ENCODE data around the gene HOXB8.

- no peak for TF ChIP-seq CTCF (IDR thresholded peaks at IDR 0.05; ENCODE audit: poor library complexity, severe bottlenecking)
- TF ChIP-seq SMC3 (conservative IDR thresholded peaks at IDR 0.05; ENCODE audit: poor library complexity) = no peak
- no peak for TF ChIP-seq EP300 (conservative IDR thresholded peaks at IDR 0.05; ENCODE audit: poor library complexity, severe bottlenecking)
- no peak for TF ChIP-seq POLR2AphosphoS5 (IDR thresholded peaks at IDR 0.05)
- TF ChIP-seq REST (IDR thresholded peaks at IDR 0.05; ENCODE audit: borderline replicate concordance) = no peak
- TF ChIP-seq EZH2 (IDR thresholded peaks at IDR 0.05; ENCODE audit: borderline replicate concordance, insufficient read depth, low read length, poor library complexity, severe bottlenecking) = no peak
Measured at GRCh38 chr17:48603959-48604769, 10.9 kb downstream of the HOXB8 start.

All from neural cell (in vitro differentiated cells).